COLO668 (cell line): ENCODE data around the gene KCNQ2.
A peak's percentile ranks its signal among the peaks of the same experiment; 100 is the strongest.

Experiments
- DNase-seq: peaks from one replicate; lab custom pipeline; 2025; ENCODE audit not compliant: unreplicated experiment; lab: John Stamatoyannopoulos, UW

KCNQ2 gene

GRCh38 chr20:63435552-63435951 is 36.9 kb downstream of the KCNQ2 start:
- DNase-seq: no peak

GRCh38 chr20:63434599-63435378 is 37.7 kb downstream of the KCNQ2 start:
- DNase-seq: peak; percentile 55

GRCh38 chr20:63433756-63434531 is 38.5 kb downstream of the KCNQ2 start:
- no peak for DNase-seq

DNA sequence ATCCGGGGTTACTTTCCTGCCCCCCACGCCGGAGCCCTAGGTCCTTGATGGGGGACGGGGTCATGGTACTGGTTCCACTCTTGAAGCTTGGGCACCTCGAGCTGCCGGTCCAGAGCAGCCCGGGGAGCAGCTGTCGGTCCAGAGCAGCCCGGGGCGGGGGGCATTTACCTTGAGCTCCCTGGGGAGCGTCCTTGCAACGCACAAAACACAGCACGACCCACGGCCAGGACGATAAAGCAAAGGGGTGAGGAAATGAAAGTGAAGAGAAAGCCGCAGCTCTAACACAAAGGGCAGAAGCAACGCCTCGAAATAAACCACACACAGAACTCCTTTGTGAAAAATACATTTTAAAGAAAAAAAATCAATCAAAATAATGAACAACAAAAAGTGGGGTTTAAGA is 39.1 kb downstream of the KCNQ2 start:
- no peak for DNase-seq

- peak; percentile 7 for DNase-seq
These were observed 39.7 kb downstream of the KCNQ2 start for GRCh38 chr20:63432577-63433325.

GRCh38 chr20:63431944-63432343 is 40.5 kb downstream of the KCNQ2 start:
- no peak for DNase-seq

GRCh38 chr20:63430891-63431290 is 41.6 kb downstream of the KCNQ2 start:
- no peak for DNase-seq

DNA sequence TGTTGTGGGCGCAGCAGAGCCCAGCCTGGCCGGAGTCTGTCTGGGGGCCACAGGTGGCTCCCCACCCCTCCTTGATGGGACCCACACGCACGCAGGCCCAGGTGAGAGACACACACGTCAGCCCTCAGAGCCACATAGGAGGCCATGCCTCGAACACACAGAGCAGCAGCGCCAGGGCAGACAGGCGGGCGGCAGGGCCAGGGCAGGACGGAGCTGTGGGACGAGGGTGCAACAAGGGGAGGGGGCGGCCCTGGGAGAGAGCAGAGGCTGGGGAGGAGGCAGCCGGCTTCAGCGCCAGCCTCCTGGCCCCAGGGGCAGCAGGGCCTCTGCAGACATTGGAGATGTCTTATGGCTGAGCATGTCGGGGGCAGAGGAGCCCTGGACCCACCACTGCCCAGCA is 42.5 kb downstream of the KCNQ2 start:
- DNase-seq: no peak

- no peak for DNase-seq
These were observed 43.4 kb downstream of the KCNQ2 start for GRCh38 chr20:63428906-63429575.

DNA sequence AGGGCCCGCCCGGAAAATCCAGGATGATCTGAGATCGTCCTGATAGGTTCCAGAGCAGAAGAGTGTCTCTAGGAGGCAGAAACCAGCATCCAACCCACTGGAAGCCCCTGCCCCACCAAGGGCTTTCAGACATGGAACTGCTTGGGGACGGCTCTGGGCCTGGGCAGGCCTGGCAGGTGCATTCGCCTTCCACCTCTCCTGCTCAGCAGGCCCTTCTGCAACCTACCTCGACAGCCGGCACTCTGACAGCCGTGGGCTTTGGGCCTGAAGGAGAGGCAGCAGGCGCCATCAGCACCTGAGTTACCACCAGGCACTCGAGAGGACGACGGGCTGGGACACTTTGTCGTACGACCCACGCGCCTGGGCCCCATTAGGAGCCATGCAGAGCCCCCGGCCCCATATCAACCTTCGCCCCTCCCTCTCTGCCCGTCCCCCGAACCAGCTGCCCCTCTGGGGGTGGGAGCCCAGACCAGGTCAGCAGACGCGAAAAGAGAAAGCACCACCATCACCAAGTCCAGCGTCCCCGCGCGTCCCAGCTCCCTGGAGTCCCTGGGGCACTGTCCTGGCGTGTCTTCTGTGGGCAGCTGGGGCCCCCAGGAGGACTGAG is 44.6 kb downstream of the KCNQ2 start:
- no peak for DNase-seq

- DNase-seq: no peak
These were observed 45.2 kb downstream of the KCNQ2 start for GRCh38 chr20:63427206-63427605.

GRCh38 chr20:63425846-63426485 is 46.5 kb downstream of the KCNQ2 start:
- no peak for DNase-seq

- no peak for DNase-seq
These were observed 47.8 kb downstream of the KCNQ2 start for GRCh38 chr20:63424613-63425012.

DNA sequence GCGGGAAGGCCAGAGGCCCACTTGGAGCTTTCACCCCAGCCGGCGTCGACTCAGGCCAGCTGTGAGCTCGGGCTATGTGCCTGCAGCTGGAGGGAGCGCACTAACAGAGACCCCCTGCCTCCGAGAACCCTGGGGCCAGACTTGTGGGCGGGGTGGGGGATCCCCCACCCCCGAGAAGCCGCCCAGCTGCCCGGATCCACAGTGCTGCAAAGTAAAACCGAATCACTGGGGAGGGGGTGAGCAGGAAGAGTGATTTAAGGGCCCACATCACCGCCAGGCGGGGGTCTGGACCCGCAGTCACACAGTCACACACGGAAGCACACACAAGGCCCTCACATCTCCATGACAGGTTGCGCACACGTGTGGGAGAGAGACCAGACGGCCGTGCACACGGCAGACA is 48.7 kb downstream of the KCNQ2 start:
- no peak for DNase-seq

GRCh38 chr20:63422653-63423052 is 49.8 kb downstream of the KCNQ2 start:
- DNase-seq: no peak

GRCh38 chr20:63421913-63422312 is 50.5 kb downstream of the KCNQ2 start:
- no peak for DNase-seq

- no peak for DNase-seq
These were observed 51.3 kb downstream of the KCNQ2 start for GRCh38 chr20:63421094-63421692.

- no peak for DNase-seq
These were observed 51.9 kb downstream of the KCNQ2 start for GRCh38 chr20:63420359-63421093.

GRCh38 chr20:63419299-63419698 is 53.2 kb downstream of the KCNQ2 start:
- DNase-seq: no peak
